Gastrocnemius medialis (tissue), 4 donors: ENCODE data around the gene ARTN. TPM values are rescaled to one million over a fixed set of nuclear protein-coding genes. Genes with fewer than 3 reads are reported as not detected.

Experiments used
- ATAC-seq, 2 donors: fragments of 150-250 bp; one replicate each; pipeline ENCODE4 v1.9.1; 2016
- DNase-seq, 2 donors: peaks; one replicate each; pipeline ENCODE4 v3.0.0-alpha.2; 2019
- H3K27ac ChIP-seq, 4 donors: fragments of 200-600 bp; sonication (generic); 1 replicate in 1 of 4; 2 replicates in 3 of 4; pipeline ENCODE4 v1.5.1; 2016 to 2018; ENCODE audit warnings: mild to moderate bottlenecking in 2 of 4, moderate library complexity in 1 of 4
- H3K27me3 ChIP-seq, 3 donors: fragments of 200-600 bp; sonication (generic) in 2 of 3; 1 replicate in 1 of 3; 2 replicates in 2 of 3; pipeline versions ENCODE4 v1.5.1 to v1.6.0; 2016 to 2019; ENCODE audit warnings: mild to moderate bottlenecking in 1 of 3, moderate library complexity in 1 of 3
- H3K36me3 ChIP-seq, 2 donors: fragments of 200-600 bp; sonication (generic) in 1 of 2; one replicate each; pipeline ENCODE4 v1.5.1; 2017 to 2018
- H3K4me1 ChIP-seq, 2 donors: fragments of 200-600 bp; sonication (generic) in 1 of 2; one replicate each; pipeline ENCODE4 v1.5.1; 2016 to 2017; ENCODE audit warnings: mild to moderate bottlenecking in 2 of 2
- H3K4me3 ChIP-seq, 4 donors: fragments of 200-600 bp; sonication (generic) in 3 of 4; 1 replicate in 1 of 4; 2 replicates in 3 of 4; pipeline ENCODE4 v1.5.1; 2016 to 2019; ENCODE audit warnings: mild to moderate bottlenecking in 2 of 4
- H3K9me3 ChIP-seq, 3 donors: fragments of 200-600 bp; sonication (generic) in 2 of 3; 1 replicate in 1 of 3; 2 replicates in 2 of 3; pipeline ENCODE4 v1.5.1; 2016 to 2019
- POLR2A ChIP-seq, 2 donors: fragments of 450-650 bp; IDR thresholded peaks; one replicate each; pipeline ENCODE4 v1.6.1; 2017; ENCODE audit warnings: antibody characterized with exemption in 2 of 2, mild to moderate bottlenecking in 2 of 2, moderate library complexity in 2 of 2
- in situ Hi-C, 4 donors: fragments of 200-750 bp; cut with MboI; loops; one replicate each; pipeline versions ENCODE4 v1.15.0 to v1.8.0; 2017; ENCODE audit warnings: low sequenced_read_pairs in 4 of 4
- intact Hi-C: fragments of 100-400 bp; cut with DNase I; formaldehyde crosslinking; loops from one replicate; pipeline ENCODE4 v1.15.1; 2023; ENCODE audit warnings: low total_unique reads
- total RNA-seq, 4 donors: library from RNA; depleted of rRNA; stranded (reverse); fragments of >200 nt; gene quantifications; one replicate each; pipeline versions ENCODE4 v1.1.0 to v1.2.3, GENCODE V29; 2016
- TF ChIP-seq, protein P1 (sequence below), 5 experiments: fragments of 450-650 bp in 3 of 5; fragments of 200-600 bp in 2 of 5; sonication (generic) in 2 of 5; IDR thresholded peaks in 4 of 5; conservative IDR thresholded peaks in 1 of 5; 1 replicate in 4 of 5; 2 replicates in 1 of 5; pipeline ENCODE4 v1.5.1; 2016 to 2019; ENCODE audit warnings: antibody characterized with exemption in 5 of 5, mild to moderate bottlenecking in 3 of 5, moderate library complexity in 3 of 5

The ARTN gene
- total RNA-seq, 4 donors from 2014 or later, result 0.25 to 1.8 TPM; not detected in 2

DNA sequence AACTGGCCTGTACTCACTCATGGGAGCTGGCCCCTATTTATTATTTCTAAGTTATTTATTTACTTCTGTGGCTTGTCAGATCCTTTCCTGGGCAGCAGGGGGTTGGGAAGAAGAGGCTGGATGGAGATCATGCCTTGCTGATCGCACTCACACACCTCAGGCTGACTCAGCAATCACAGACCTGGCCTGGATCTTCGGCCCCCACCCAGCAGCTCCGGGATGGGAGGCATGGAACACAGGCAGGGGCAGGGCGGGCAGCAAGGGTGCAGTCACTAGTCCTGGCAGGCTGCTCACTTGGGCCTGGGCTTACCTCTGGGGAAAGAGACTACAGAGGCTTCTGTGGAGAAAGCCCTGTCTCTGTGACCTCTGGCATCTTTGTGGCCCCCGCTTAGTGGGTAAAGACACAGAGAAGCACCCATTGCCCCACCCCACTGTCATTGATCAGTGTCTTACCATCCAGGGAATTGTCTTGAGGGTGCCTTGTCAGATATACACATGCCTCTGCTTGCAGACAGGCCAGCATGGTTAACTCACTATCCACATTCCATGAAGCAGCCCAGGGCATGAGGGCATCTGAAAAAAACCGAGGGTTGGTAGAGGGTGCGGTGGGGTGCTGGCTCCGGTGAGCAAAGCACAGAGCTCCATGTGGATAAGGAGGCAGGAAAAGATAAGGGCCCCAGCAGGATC, 3.7 kb downstream of the ARTN start:
- intact Hi-C loops (no loop called here), in situ Hi-C loops (loop anchor here in 3 of 4 donors (5.0 to 25.0 kb wide), 2 partner anchors 170 to 400 kb away; partner anchors contain the start of gene PTPRF (in 2 of the 3))
- DNase-seq (no peak), ATAC-seq (no peak)
- H3K36me3 ChIP-seq, result no peaks in the 10 kb centered on the region
- H3K27ac ChIP-seq, result no peak overlapping the region
- H3K4me1 ChIP-seq, result peaks cover 28 to 32% of the 10 kb centered on the region in 2 donors
- TF ChIP-seq, protein P1, sequence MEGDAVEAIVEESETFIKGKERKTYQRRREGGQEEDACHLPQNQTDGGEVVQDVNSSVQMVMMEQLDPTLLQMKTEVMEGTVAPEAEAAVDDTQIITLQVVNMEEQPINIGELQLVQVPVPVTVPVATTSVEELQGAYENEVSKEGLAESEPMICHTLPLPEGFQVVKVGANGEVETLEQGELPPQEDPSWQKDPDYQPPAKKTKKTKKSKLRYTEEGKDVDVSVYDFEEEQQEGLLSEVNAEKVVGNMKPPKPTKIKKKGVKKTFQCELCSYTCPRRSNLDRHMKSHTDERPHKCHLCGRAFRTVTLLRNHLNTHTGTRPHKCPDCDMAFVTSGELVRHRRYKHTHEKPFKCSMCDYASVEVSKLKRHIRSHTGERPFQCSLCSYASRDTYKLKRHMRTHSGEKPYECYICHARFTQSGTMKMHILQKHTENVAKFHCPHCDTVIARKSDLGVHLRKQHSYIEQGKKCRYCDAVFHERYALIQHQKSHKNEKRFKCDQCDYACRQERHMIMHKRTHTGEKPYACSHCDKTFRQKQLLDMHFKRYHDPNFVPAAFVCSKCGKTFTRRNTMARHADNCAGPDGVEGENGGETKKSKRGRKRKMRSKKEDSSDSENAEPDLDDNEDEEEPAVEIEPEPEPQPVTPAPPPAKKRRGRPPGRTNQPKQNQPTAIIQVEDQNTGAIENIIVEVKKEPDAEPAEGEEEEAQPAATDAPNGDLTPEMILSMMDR (IDR thresholded peaks at IDR 0.05 in 4 of 5, conservative IDR thresholded peaks at IDR 0.05 in 1 of 5), result no peak
- TF ChIP-seq POLR2A (IDR thresholded peaks at IDR 0.05), result no peak
- no peaks in the 10 kb centered on the region for H3K27me3 ChIP-seq
- H3K9me3 ChIP-seq, result no peaks in the 10 kb centered on the region
- H3K4me3 ChIP-seq, result no peak overlapping the region

DNA sequence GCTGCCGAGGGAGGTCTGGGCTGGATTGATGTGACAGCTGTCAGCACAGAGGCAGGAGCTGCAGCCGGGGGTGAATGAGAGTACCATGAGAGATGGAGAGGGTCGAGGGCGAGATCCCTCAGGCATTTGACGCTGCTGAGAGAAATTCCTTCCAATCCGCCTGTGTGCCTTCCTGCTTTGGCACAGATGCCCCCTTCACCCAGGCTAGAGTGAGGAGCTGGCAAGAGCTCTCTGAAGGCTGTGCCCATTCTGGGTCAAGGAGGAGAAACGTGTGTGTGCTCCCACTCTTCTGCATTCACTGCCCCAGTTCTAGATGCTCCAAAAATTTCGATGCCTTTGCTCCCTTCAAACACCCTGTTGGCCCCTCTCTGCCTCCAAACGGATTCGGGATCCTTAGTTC, 4.8 kb downstream of the ARTN start:
- no peaks in the 10 kb centered on the region for H3K9me3 ChIP-seq
- ATAC-seq, result no peak
- TF ChIP-seq POLR2A (IDR thresholded peaks at IDR 0.05), result no peak
- TF ChIP-seq, protein P1 (IDR thresholded peaks at IDR 0.05 in 4 of 5, conservative IDR thresholded peaks at IDR 0.05 in 1 of 5), result no peak
- H3K27me3 ChIP-seq, result no peaks in the 10 kb centered on the region
- in situ Hi-C loops, result loop anchor here in 3 of 4 donors (5.0 to 25.0 kb wide), 2 partner anchors 171 to 401 kb away; partner anchors contain the start of gene PTPRF (in 2 of the 3)
- no peak overlapping the region for H3K27ac ChIP-seq
- peaks cover 22 to 27% of the 10 kb centered on the region in 2 donors for H3K4me1 ChIP-seq
- H3K4me3 ChIP-seq, result no peak overlapping the region
- intact Hi-C loops, result no loop called here
- H3K36me3 ChIP-seq, result no peaks in the 10 kb centered on the region
- no peak for DNase-seq

DNA sequence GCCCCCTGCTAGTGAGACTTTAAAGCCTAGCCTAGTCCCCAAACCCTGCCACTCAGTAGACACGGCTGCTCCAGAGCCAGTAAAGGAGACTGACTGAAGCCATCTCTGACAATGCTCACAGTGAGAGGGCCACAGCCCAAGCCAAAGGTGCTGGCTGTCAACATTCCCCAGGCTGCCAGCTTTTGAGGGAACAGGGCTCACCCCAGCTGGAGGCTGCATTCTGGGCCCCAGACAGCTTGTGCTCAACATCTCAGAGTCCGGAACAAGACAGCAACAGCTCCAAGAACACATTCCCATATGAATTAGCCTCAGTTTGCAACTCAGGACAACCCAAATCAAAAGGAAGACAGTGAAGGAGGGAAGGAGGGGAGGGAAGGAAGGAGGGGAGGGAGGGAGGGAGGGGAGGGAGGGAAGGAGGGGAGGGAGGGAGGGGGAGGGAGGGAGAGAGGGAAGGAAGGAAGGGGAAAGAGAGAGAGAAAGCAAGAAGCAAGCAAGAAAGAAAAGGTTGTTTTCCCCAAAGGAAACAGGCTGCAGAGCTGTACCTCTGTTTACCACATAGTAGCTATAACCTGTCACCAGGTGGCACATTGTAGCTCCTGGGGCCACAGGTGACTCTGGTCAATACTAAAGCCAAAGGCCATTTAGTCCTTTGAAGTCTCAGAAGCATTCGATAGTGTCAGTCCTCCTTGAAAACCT, 5.4 kb downstream of the ARTN start:
- in situ Hi-C loops, result loop anchor here in 3 of 4 donors (5.0 to 25.0 kb wide), 2 partner anchors 172 to 402 kb away; partner anchors contain the start of gene PTPRF (in 2 of the 3)
- ATAC-seq (peak; percentile 18 to 38), DNase-seq (no peak)
- H3K9me3 ChIP-seq, result no peaks in the 10 kb centered on the region
- no peak overlapping the region for H3K4me3 ChIP-seq
- TF ChIP-seq POLR2A (IDR thresholded peaks at IDR 0.05), result no peak
- no peaks in the 10 kb centered on the region for H3K27me3 ChIP-seq
- H3K27ac ChIP-seq, result no peak overlapping the region
- H3K36me3 ChIP-seq, result no peaks in the 10 kb centered on the region
- H3K4me1 ChIP-seq, result peaks cover 17 to 22% of the 10 kb centered on the region in 2 donors
- intact Hi-C loops, result no loop called here

DNA sequence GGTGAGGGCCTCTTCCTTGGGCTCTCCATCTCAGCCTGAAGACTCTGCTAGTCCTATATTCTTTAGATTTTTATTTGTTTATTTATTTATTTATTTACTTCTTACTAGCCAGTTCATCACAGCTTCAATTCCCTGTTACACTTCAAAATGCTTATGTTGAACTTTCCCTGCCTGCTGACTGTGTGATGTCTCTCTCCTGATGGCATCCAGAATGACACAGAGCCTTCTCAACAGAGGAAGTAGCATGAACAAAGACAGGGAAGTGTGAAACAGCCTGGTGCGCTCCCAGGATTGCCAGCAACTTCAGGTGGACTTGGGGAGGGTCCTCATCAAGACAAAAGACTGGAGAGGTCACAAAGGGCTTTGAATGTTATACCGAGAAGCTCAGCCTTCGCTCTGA, 8.8 kb downstream of the ARTN start:
- Histone ChIP-seq H3K36me3 (no peaks in the 10 kb centered on the region), H3K27ac (no peak overlapping the region), H3K27me3 (no peaks in the 10 kb centered on the region), H3K4me3 (no peak overlapping the region), H3K9me3 (no peaks in the 10 kb centered on the region), H3K4me1 (peaks cover 24 to 25% of the 10 kb centered on the region in 2 donors)
- intact Hi-C loops, result no loop called here
- TF ChIP-seq, protein P1 (IDR thresholded peaks at IDR 0.05 in 4 of 5, conservative IDR thresholded peaks at IDR 0.05 in 1 of 5), result no peak
- no peak for TF ChIP-seq POLR2A (IDR thresholded peaks at IDR 0.05)
- in situ Hi-C loops, result loop anchor here in 2 of 4 donors (25.0 kb wide), 1 partner anchor 405 kb away; the partner anchor contains the start of gene PTPRF (in 2 of the 2)
- no peak for ATAC-seq
- no peak for DNase-seq

DNA sequence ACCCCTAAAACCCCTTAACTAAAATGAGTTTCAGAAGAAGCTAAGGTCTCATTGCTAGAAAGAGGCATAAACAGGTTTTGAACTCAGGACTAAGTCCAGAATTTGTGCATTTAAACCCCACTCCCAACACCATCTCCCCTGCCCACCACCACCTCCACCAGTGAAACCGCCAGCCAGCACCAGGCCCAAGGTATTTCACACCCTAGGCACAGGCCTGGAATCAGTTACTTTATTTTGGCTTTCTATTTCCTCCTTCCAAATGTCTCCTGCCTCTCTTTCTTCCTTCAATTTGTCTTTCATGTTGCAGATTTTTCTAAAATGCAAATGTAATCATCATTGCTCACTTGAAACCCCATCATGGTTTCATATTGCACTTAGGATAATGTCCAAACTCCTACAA, 11.3 kb downstream of the ARTN start:
- Histone ChIP-seq H3K27me3 (no peaks in the 10 kb centered on the region), H3K36me3 (peaks cover 0 to 6% of the 10 kb centered on the region in 2 donors), H3K9me3 (no peaks in the 10 kb centered on the region), H3K4me3 (no peak overlapping the region), H3K27ac (no peak overlapping the region), H3K4me1 (peaks cover 36 to 39% of the 10 kb centered on the region in 2 donors)
- no peak for DNase-seq
- intact Hi-C loops (loop anchor here (5.0 kb wide), 2 partner anchors 83 to 238 kb away; partner anchors contain the start of gene ST3GAL3), in situ Hi-C loops (loop anchor here in 2 of 4 donors (25.0 kb wide), 1 partner anchor 408 kb away; the partner anchor contains the start of gene PTPRF (in 2 of the 2))
- ATAC-seq, result no peak
- no peak for TF ChIP-seq POLR2A (IDR thresholded peaks at IDR 0.05)
- TF ChIP-seq, protein P1 (IDR thresholded peaks at IDR 0.05 in 4 of 5, conservative IDR thresholded peaks at IDR 0.05 in 1 of 5), result no peak
